ENCODE measurements around the gene G6PD.
"Not testable (repeated sequence)": the region's sequence is repeated elsewhere in the genome, so short reads cannot be mapped to it uniquely, and the experiment has no call there.

The G6PD gene

DNA sequence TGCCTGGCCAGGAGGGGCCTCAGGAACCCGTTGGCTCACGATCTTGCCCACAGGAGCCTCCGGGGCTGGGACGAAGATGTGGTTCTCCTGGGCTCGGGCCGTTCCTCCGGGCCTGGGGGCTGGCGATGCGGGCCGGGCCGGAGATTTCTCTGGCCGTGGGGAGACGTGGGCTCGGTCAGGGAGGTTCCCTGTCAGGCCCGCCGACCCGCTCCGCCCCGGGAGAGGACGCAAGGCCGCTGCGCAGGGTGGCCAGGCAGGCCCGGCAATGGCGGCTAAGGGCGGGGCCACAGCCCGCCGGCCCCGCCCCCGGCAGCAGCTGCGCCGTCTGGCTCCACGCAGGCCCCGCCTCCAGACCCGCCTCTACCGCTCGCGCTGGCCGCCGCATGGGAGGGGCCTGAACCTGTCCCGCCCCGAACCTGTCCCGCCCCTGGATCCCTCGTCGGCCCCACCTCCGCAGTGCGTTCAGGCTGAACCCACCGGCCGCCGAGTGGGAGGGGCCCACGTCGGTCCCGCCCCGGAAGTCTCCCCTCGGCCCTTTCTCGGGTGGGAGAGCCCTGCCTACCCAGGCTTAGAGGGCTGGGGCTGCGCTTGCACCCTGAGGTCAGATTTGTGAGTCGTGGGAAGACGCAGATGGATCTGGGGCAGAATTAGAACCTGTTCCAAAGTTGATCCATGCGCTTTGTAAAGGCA, 30.5 kb downstream of the G6PD start, which contains the start of gene FAM3A:
Gene FAM3A (minus strand): TSS at position 267 of the 690 bp plus-strand sequence. CDS start 460 bp downstream, outside the sequence.
- DNase-seq (ENCODE audit: low read depth in 1 of 2, low spot score in 1 of 2), result peak; percentile 84 to 89

DNA sequence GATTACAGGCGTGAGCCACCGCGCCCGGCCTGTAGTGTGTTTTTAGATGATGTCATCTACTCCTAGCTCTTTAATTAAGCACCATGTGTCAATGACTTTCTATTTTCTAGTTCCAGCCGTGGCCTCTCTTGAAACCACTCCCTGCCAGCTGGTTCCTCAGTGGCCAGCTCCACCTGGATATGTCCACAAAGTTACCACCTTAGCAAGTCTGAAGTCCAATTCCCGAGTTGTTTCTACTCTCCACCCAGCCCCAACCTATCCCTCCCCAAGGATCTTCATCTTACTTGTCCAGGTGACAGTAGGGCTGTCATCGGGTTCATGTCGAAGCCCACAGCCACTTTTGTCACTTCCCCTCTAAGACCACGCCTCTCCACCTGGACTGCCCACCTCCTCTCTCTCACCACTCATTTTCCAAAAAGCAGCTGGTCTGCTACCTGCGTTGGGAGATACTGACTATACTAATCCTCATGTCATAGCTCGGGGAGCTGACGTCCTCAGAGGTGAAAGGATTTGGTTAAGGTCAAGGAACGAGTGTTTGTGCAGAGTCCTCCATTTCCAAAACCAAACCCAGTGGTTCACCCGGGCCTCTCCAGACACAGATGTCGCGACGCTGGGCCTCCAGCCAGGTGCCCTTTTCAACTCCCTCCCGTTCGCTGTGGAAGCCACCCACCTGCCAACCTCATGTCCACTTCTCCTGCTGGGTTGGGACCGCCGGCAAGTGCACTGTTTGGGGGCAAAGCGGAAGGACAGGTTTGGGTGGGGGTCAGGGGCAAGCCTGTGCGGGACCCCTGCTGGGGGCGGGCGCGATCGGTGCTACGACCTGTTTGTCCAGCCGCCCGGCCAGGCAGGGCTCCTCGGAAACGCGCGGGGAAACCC, 31.3 kb downstream of the G6PD start:
- DNase-seq (ENCODE audit: low read depth in 1 of 2, low spot score in 1 of 2), result no peak

DNA sequence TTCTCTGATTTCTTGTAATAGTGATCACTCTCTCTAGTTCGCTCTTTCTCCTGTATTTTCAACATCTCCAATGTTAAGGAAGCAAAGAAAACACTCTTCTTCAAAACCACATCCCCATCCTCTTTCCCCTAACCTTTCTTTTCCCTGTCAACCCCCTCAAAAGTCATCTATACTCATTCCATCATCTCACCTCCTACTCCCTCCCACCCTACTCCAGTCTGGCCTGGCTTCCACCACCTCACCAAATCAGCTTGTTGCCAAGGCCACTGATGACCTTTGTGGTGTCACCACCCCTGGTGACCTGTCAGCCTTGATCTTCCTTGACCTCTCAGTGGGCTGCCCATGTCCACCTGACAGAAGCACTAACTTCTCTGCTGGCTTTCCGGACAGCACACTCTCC, 32.9 kb downstream of the G6PD start:
- no peak for DNase-seq (ENCODE audit: low read depth in 1 of 2, low spot score in 1 of 2)

DNA sequence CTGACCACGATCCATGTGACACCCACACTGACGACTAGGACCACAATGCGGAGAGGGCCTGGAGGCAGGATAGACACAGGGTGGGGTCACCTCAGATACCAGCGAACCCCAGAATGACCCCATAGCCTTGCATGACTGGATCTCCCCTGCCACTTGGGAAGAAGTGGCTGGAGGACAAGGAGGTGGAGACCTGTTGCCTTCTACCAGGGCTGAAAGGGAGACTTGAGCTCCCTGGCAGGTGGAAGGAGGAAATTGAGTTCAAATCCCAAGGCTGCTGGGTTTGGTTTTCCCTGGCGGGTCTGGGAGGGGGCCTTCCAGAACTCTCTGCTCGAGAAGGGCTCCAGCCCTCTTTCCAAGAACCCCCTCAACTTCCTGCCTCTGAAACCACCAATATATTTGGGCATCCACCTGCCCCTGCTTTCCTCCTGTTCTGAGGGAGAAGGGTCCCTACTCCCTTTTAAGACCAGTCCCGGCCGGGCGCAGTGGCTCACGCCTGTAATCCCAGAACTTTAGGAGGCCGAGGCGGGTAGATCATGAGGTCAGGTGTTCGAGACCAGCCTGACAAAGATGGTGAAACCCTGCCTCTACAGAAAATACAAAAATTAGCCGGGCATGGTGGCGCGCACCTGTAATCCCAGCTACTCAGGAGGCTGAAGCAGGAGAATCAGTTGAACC, 33.6 kb downstream of the G6PD start:
- DNase-seq (ENCODE audit: low read depth in 1 of 2, low spot score in 1 of 2), result no peak

DNA sequence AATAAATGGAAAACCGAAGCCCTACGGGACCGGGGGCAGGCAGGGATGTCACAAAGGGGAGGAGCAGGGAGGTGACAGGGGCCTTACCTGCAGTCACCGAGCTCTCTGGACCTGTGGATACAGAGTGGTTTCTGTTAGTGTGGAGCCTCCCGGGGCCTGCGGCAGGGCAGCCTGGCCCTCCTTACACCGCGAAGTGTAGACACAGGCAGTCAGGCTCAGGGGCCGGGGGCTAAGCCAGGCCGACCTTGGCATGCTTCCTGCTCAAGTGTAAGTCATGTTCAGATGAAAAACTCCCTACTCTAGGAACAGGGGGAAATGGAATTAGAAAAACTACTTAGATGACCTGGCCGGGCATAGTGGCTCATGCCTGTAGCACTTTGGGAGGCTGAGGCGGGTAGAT, 34.9 kb downstream of the G6PD start:
- DNase-seq (ENCODE audit: low read depth in 1 of 2, low spot score in 1 of 2), result no peak

DNA sequence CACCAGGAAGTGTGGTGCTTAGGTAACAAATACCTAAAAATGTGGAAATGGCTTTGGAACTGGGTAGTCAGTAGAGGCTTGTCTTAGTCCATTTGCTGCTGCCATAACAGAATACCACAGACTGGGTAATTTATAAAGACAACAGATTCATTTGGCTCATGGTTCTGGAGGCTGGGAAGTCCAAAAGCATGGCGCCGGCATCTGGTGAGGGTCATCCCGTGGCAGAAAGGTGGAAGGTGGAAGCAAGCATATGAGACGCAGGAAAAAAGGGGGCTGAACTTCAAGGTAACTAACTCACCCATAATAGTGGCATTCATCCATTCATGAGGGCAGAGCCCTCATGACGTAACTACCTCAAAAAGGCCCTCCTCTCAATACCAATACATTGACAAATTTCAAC, 37.2 kb downstream of the G6PD start:
- DNase-seq (ENCODE audit: low read depth in 1 of 2, low spot score in 1 of 2), result no peak

DNA sequence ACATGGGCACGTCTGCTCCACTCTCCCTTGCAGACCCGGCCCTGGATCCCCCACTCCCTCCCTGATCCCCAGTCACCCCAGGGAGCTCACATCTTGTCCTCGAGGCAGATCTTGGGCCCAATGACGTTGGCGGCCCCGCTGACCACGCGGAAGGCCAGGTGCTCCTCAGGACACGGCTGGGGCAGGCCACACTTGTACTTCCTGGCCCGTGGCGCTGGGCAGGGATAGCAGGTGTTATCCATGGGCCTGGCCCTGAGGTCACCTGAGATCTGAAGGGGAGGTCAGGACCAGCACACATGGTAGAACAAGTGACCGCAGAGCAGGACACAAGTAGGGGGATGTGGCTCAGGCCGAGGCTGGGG, 38.3 kb downstream of the G6PD start:
- no peak for DNase-seq (ENCODE audit: low read depth in 1 of 2, low spot score in 1 of 2)

DNA sequence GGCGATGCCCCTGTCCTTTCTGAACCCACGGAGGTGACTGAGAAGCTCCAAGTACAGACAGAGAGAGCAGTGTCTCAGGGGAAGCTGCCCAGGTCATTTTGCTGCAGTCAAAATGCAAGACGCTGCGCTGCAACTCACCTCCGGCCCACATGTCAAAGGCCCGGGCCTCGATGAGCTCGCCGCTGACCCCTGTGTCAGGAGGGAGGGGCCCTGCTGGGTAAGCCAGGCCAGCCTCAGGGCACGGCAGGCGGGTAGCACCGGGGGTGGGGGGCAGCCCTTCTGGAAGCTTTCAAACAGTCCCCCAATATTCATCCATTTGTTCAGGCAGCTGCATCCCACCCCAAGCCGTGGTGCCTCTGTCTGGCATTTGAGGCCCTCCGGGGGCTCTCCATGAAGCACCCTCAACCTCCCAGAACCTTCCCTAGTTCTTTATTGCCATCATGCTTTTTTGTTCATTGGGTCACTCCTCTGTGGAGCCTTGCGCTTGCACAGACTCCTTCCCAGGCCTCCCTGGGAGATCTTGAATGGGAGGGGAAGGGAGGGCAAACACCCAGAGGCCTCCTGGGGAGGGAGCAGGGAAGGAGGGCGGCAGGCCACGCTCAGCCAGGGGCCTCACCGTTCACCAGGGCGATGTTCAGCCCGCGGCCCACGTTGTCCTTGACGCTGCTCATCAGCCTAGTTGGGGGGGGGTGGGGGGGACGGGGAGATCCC, 38.8 kb downstream of the G6PD start:
- DNase-seq (ENCODE audit: low read depth in 1 of 2, low spot score in 1 of 2), result no peak

DNA sequence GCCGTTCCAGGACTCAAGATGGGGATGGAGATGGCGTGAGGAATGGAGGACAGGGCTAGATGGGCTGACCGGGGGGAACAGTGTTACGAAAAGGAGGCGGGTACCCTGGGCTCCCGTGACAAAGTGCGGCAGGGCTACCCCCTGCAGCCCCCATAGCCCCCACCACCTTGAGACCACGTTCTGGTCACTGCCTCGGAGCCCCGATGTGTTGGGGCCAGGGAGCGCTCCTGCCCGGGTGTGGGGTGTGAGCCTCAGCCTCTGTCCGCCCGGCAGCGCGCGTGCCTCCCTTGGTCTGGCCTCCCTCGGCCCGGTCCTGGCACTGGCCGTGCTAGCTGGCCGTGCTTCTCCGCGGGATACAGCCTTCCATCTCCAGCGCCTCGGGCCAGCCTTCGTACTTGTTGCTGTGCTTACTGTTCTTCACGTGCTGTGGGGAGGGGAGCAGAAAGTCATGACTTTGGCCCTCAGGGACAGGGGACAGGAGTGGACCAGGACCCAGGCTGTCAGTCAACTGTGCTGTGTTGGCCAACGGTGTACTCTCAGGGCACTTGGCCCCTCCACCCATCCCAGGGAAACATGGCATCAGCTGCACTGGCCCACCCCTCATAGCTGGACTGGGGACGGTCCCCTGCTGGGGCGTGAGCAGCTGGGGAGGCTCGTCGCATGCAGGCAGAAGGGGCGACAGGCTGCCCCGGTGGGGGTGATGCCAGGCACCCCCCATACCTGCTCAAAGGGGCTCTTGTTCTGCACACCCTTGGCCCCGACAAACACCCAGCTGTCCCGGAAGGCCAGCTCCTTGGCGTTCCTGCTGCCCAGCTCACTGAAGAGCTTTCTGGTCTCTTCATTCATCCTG, 39.9 kb downstream of the G6PD start:
- DNase-seq (ENCODE audit: low read depth in 1 of 2, low spot score in 1 of 2), result no peak

DNA sequence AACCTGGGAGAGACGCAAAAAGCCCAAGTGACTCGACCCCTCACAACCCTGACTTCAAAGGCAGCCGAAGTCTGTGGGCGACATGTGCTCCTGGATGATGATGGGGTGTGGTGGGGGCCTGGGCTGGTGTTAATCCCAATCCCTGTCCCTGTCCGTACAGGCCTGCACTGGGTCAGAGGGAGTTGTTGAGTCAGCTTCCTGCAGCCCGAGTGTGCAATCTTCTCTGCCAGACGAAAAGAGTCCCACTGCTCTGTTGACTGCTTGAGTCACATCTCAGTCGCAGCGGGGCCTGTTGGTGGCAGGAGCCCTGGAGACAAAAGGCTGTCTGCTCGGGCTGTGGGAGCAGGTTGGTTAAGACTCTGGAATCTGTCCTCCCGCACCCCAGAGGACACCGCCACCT, 40.9 kb downstream of the G6PD start:
- no peak for DNase-seq (ENCODE audit: low read depth in 1 of 2, low spot score in 1 of 2)

DNA sequence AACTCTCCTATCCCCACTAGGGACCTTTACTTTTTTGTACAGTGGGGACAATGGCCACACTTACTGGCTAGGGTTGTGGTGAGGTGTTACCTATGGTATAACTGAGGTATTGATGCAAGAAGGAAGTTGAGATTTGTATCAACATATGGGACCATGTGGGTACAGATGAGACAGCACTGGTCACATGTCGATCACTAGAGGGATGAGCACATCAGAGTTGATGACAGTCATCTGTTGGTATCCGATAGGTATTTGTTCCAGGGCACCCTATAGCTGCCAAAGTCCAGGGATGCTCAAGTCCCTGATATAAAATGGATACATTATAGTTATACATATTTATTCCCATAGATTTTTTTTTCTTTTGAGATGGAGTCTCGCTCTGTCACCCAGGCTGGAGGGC, 43.7 kb downstream of the G6PD start:
- no peak for DNase-seq (ENCODE audit: low read depth in 1 of 2, low spot score in 1 of 2)

DNA sequence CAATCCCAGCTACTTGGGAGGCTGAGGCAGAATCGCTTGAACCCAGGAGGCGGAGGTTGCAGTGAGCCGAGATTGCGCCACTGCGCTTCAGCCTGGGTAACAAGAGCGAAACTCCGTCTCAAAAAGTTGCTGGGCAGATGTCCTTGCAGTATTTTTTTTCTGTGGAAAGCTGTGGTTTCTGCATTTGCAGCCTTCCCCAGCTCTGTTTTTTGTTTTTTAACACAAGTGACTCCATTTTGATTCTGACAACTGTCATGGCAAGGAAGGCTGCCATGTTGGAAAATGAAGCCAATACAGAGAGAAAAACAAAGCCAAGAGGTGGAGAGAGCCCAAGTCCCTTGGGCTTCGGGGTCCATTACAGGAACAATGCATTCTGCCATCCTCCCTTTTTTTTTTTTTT, 44.5 kb downstream of the G6PD start:
- DNase-seq (ENCODE audit: low read depth in 1 of 2, low spot score in 1 of 2), result no peak

DNA sequence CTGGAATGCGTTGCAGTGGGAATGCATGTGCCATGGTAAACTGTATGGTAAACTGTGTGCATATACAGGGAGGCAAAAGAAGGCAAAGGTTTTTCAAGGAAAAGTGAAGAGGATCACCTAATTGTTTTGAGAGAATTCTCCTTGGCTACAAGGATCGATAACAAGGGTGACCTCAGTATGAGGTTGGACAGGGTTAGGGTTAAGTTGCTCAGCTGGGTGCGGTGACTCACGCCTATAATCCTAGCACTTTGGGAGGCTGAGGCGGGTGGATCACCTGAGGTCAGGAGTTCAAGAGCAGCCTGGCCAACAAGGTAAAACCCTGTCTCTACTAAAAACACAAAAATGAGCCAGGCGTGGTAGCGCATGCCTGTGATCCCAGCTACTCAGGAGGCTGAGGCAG, 45.2 kb downstream of the G6PD start:
- not testable (repeated sequence) for DNase-seq (ENCODE audit: low read depth in 1 of 2, low spot score in 1 of 2)

DNA sequence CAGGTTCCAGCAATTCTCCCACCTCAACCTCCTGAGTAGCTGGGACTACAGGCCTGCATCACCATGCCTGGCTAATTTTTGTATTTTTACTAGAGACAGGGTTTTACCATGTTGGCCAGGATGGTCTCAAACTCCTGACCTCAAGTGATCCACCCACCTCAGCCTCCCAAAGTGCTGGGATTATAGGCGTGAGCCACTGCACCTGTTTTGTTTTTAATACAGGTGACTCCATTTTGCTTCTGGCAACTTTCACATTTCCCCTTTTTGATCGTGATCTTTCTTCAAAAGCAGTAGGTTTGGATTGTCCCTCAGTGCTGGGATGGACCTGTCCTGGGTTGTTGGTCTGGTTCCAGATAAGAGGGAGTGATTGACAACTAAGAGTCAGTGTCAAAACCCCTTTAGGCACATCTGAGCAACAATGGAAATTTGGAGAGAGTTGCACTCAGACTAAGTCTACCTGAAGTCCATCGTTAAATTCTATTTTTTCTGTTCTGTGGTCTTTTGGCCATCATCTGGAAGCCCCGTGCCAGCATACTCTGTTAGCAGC, 50.0 kb downstream of the G6PD start:
- DNase-seq (ENCODE audit: low read depth in 1 of 2, low spot score in 1 of 2), result not testable (repeated sequence)

DNA sequence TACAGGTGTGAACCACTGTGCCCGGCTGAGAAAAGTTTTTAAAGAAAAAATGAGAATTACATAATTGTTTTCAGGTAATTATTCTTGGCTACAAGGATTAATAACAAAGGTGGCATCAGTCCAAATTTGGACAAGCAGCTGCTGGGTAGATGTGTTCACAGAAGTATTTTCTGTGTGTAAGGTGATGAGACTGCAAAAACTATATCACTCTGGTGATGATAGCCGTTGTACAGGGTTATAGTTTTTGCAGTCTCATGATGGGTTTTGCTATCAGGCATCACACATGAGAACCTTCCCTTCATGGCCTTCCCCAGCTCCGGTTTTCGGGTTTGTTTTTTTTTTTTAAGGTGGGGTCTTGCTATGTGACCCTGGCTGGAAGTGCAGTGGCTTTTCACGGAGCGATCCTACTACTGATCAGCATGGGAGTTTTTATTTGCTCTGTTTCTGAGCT, 51.1 kb downstream of the G6PD start:
- DNase-seq (ENCODE audit: low read depth in 1 of 2, low spot score in 1 of 2), result no peak

DNA sequence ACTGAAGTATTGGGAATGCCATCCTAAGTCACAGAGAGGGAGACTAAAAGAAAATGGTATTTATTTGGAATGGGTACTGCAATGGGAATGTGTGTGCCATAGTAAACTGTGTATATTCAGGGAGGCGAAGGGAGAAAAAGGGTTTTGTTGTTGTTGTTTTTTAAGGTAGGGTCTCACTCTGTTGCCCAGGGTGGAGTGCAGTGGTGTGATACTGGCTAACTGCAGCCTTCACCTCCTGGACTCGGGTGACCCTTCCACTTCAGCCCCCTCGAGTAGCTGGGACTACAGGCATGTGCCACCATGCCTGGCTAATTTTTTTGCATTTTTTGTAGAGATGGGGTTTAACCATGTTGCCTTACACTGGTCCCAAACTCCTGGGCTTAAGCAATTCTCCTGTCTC, 51.9 kb downstream of the G6PD start:
- DNase-seq (ENCODE audit: low read depth in 1 of 2, low spot score in 1 of 2), result no peak

DNA sequence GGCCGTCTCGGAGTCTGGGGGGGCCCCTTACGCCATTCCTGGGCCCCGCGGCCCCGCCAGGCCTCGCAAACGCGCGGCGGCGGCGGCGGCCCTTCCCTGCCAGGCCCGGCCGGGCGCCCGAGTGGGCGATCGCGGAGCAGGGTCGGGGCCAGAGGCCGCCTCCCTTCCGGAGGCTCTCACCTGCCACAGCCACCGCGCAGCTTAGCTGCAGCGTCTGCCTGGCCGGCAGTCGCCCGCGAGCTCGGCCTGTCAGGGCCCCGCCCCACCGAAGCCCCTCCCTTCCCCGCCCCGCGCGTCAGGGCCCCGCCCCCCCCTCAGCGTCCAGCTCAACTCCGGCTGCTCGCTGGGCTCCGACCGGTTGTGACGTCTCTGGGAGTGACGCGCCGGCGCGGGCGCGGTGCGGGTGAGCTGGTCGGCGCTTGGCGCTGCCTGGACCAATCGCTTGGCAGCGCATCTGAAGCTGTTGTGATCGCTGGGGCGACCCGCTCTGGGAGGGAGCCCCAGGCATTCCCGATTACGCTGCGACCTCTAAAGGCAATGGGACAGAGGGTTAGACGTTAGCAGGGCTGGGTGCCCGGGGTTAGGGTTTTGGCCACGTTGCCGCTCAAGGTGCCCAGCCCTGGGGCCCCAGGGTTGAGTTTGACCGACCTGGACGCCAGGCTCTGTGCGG, 56.1 kb downstream of the G6PD start, which contains the start of gene SLC10A3:
Gene SLC10A3 (minus strand): TSS at position 216 of the 670 bp plus-strand sequence. CDS start 1,689 bp downstream, outside the sequence.
- DNase-seq (ENCODE audit: low read depth in 1 of 2, low spot score in 1 of 2), result peak; percentile 67 to 81

DNA sequence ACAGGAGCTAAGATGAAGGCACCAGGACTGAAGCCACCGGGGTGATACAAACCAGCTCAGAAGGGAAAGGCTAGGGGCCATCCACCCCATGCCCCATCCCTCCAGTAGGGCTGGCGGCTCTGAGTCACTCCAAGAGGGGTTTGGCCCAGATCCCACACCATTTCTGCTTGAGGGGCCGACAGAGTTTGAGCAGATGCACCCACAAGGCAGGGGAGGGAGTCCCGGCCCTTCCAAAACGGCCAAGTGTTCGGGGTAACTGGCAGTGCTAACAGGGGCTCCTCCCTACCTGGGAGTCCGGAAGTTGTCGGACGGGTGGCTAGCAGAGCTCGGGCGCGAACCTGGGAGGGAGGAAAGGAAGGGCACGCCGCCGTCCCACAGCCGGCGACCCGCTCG, 56.6 kb downstream of the G6PD start:
- DNase-seq (ENCODE audit: low read depth in 1 of 2, low spot score in 1 of 2), result no peak

DNA sequence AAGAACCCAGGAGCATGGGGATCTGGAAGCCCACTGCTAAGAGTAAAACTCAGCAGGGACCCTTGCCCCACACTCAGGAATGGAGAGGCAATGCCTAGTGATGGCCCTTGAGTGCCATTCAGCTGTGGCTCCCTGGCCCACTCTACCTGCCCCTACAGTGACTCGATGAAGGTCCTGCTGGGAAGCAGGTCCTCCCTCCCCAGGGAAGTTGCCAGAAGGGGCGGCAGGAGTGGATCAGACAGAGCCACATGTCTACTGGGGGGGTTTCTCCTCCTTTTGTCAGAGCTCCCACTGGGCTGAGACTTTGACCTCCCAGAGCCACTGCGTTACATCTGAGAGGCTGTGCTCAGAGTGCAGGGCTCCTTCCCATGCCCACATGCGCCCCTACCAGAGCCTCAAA, 57.5 kb downstream of the G6PD start:
- no peak for DNase-seq (ENCODE audit: low read depth in 1 of 2, low spot score in 1 of 2)
